NCI-H2196 treated with DMSO at 0.1 percent for 48 hours (cell line): ENCODE data around the gene OR4D9.

Experiments used
- DNase-seq: peaks from one replicate; lab custom pipeline; 2025; ENCODE audit not compliant: unreplicated experiment; lab: John Stamatoyannopoulos, UW

The OR4D9 gene

GRCh38 chr11:59550368-59550841, 39.1 kb downstream of the OR4D9 start:
- DNase-seq, result peak; percentile 84

GRCh38 chr11:59550842-59551658, 39.7 kb downstream of the OR4D9 start:
- peak; percentile 43 for DNase-seq

- no peak for DNase-seq
Observed at GRCh38 chr11:59551659-59552521, 40.6 kb downstream of the OR4D9 start.

- no peak for DNase-seq
Observed at GRCh38 chr11:59552844-59553243, 41.5 kb downstream of the OR4D9 start.

GRCh38 chr11:59553323-59553722, 42.0 kb downstream of the OR4D9 start:
- DNase-seq, result no peak

- no peak for DNase-seq
Observed at GRCh38 chr11:59555601-59556114, 44.3 kb downstream of the OR4D9 start.

GRCh38 chr11:59556115-59556916, 45.0 kb downstream of the OR4D9 start:
- DNase-seq, result no peak

- DNase-seq, result no peak
Observed at GRCh38 chr11:59556917-59557348, 45.6 kb downstream of the OR4D9 start.

GRCh38 chr11:59558270-59558643, 46.9 kb downstream of the OR4D9 start:
- no peak for DNase-seq

GRCh38 chr11:59559886-59560285, 48.5 kb downstream of the OR4D9 start:
- DNase-seq, result no peak

GRCh38 chr11:59560290-59560701, 49.0 kb downstream of the OR4D9 start:
- peak; percentile 20 for DNase-seq

GRCh38 chr11:59560702-59561473, 49.5 kb downstream of the OR4D9 start:
- DNase-seq, result peak; percentile 45

GRCh38 chr11:59562292-59562691, 51.0 kb downstream of the OR4D9 start:
- DNase-seq, result no peak
